ENCODE results near the gene GNAI1. TPM values are rescaled to one million over a fixed set of nuclear protein-coding genes. Genes with fewer than 3 reads are reported as not detected.
A peak's percentile ranks its signal among the peaks of the same experiment; 100 is the strongest.

The GNAI1 gene
- total RNA-seq, 4 donors from 2014 or later = 17.2 to 74.0 (median 38.2) TPM

- DNase-seq = peak; percentile 15 to 20
- TF ChIP-seq POLR2A (IDR thresholded peaks at IDR 0.05) = no peak
- Histone ChIP-seq H3K4me3 (peak overlapping the region; percentile 78), H3K27ac (peak overlapping the region; percentile 92 to 97), H3K36me3 (no peaks in the 10 kb centered on the region), H3K4me1 (peaks cover 0 to 5% of the 10 kb centered on the region in 2 donors), H3K9me3 (no peaks in the 10 kb centered on the region), H3K27me3 (no peaks in the 10 kb centered on the region)
- intact Hi-C loops (cut with DNase I; ENCODE audit: low total_unique reads) = no loop called here
Observed at GRCh38 chr7:80135309-80136104, 876 bp downstream of the GNAI1 start.

GRCh38 chr7:80136261-80137055 lies 1.8 kb downstream of the GNAI1 start:
- Histone ChIP-seq H3K36me3 (no peaks in the 10 kb centered on the region), H3K9me3 (no peaks in the 10 kb centered on the region), H3K4me3 (peak overlapping the region; percentile 78), H3K4me1 (peaks cover 0 to 5% of the 10 kb centered on the region in 2 donors), H3K27ac (peak overlapping the region; percentile 92 to 97), H3K27me3 (no peaks in the 10 kb centered on the region)
- DNase-seq = no peak
- TF ChIP-seq POLR2A (IDR thresholded peaks at IDR 0.05) (no peak), CTCF (IDR thresholded peaks at IDR 0.05) (no peak)
- intact Hi-C loops (cut with DNase I; ENCODE audit: low total_unique reads) = no loop called here

GRCh38 chr7:80137410-80137809 lies 2.8 kb downstream of the GNAI1 start:
- no peak for DNase-seq
- TF ChIP-seq POLR2A (IDR thresholded peaks at IDR 0.05) (no peak), CTCF (IDR thresholded peaks at IDR 0.05) (no peak)
- Histone ChIP-seq H3K27ac (no peak overlapping the region), H3K9me3 (no peaks in the 10 kb centered on the region), H3K27me3 (no peaks in the 10 kb centered on the region), H3K4me3 (no peak overlapping the region), H3K4me1 (peaks cover 0 to 5% of the 10 kb centered on the region in 2 donors), H3K36me3 (no peaks in the 10 kb centered on the region)
- intact Hi-C loops (cut with DNase I; ENCODE audit: low total_unique reads) = no loop called here

- no peak for DNase-seq
- Histone ChIP-seq H3K27ac (peak overlapping the region; percentile 1 to 22), H3K27me3 (no peaks in the 10 kb centered on the region), H3K36me3 (no peaks in the 10 kb centered on the region), H3K9me3 (no peaks in the 10 kb centered on the region), H3K4me3 (no peak overlapping the region), H3K4me1 (no peaks in the 10 kb centered on the region)
- no peak for TF ChIP-seq POLR2A (IDR thresholded peaks at IDR 0.05)
- TF ChIP-seq CTCF (IDR thresholded peaks at IDR 0.05) = no peak
- intact Hi-C loops (cut with DNase I; ENCODE audit: low total_unique reads) = no loop called here
Observed at GRCh38 chr7:80139236-80139635, 4.6 kb downstream of the GNAI1 start.

GRCh38 chr7:80140388-80140787 lies 5.8 kb downstream of the GNAI1 start:
- Histone ChIP-seq H3K36me3 (no peaks in the 10 kb centered on the region), H3K9me3 (no peaks in the 10 kb centered on the region), H3K27ac (no peak overlapping the region), H3K4me1 (no peaks in the 10 kb centered on the region), H3K4me3 (no peak overlapping the region), H3K27me3 (no peaks in the 10 kb centered on the region)
- intact Hi-C loops (cut with DNase I; ENCODE audit: low total_unique reads) = no loop called here
- DNase-seq = no peak
- no peak for TF ChIP-seq CTCF (IDR thresholded peaks at IDR 0.05)
- no peak for TF ChIP-seq POLR2A (IDR thresholded peaks at IDR 0.05)

Data from uterus (tissue), 4 donors.